DMS53 (cell line): ENCODE data around the gene MEGF10.

ENCODE experiments used
- DNase-seq: peaks from one replicate; lab custom pipeline; 2025; lab: John Stamatoyannopoulos, UW

MEGF10 gene

DNA sequence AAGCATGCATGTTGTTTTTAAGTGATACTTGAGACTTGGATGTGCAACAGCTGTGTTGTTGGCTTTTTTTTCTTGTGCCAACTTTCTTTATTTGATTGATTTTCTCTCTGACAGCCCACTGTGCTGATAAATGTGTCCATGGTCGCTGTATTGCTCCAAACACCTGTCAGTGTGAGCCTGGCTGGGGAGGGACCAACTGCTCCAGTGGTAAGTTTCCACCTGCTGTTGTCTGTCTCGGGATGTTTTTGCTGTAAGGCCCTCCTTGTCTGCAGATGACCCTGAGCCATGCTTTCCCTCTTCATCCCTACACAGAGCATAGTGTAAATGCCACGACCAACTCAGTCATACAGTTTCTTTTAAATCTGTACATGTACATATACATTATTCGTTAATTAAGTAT, 79.2 kb downstream of the MEGF10 start:
- DNase-seq, result no peak

- no peak for DNase-seq
Measured at GRCh38 chr5:127370631-127371030, 80.0 kb downstream of the MEGF10 start.

DNA sequence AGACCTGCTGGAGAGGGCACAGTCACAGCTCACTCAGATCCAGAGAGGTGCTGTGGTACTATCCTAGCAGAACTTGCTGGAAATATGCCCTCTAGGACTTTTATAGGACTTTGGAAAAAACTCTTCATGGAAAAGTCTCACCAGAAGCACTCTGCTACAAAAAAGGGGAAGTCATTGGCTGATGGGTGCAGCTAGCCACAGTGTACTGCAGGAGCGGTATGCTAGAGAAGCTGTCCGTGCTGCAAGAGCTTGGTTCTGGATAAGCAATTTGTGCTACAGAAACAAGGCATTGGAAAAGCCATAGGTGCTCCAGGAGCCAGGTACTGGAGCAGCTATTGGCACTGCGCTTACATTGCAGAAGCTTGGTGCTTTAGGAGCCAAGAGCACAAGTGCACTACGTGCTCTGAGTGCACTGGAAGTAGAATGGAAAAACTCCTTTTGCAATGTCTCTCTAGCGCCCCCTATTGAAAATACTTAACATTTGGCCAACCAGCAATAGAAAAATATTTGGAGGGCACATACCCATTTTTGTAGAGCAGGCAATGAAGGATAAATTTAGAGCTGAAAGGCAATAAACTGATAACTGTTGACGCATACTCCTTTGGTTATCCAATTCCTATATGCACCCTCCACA, 83.4 kb downstream of the MEGF10 start:
- peak; percentile 54 for DNase-seq

GRCh38 chr5:127375124-127375523, 84.5 kb downstream of the MEGF10 start:
- no peak for DNase-seq

DNA sequence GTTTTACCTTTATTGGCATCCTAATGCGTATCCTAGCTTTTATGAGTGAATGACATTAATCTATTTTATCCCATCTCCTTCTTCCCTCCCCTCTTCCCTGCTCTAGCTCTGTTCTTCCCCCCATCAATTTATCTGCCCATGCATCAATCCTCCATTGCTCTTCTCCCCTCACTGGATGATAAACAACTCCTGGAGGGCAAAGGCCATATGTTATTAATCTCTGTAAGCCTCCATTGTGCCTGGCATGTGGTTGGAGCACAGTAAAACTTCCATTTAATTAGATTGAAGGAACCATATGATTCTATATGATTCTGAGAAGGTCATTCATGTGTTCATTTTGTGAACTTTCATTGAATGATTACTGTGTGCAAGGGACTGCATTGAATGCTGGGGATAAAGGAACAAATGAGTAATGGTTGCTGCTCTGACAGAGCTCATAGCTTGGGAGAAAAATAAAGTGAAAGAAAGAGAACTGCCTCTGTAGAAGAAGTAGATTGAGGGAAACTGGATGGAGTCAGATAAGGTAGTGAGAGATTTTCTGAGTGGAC, 85.0 kb downstream of the MEGF10 start:
- DNase-seq, result no peak

DNA sequence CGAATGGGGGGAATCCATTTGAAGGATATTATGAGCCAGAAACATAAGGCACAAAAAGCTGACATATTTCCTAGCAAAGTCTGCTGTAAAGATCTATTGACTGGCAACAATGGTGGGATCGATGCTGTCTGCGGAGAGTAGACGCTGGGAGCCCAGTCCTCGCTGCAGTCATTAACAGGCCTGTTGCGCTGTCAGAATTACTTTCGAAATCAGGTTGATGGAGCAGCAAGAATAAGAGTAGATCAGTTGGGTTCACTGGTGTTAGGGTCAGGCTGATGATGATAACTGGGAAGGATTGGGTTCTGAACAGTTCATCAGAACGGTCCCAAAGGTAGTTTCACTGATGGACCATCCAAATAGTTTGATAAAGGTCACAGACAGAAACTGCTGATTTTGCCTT, 87.1 kb downstream of the MEGF10 start:
- no peak for DNase-seq

- peak; percentile 58 for DNase-seq
Measured at GRCh38 chr5:127385936-127386335, 95.3 kb downstream of the MEGF10 start.

DNA sequence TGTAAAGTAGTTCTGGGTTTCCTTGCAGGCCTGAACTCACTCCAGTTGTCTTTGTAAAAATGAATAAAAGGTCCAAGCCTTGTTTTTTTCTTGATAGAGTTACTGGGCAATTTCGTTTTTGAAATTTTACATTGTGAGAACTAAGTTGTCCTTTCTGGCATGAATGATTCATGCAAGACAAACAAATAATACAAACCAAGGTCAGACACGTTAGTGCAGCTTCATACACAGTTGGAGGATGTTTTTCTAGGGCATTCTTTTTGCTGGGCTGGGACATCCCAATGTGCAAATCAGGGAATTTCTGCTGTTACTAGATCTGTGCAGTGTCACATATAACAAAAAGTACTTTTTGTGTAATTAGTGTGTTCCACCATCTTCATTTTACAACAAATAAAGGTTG, 96.0 kb downstream of the MEGF10 start:
- DNase-seq, result peak; percentile 46

GRCh38 chr5:127389601-127390000, 99.0 kb downstream of the MEGF10 start:
- DNase-seq, result no peak

GRCh38 chr5:127392762-127393161, 102.2 kb downstream of the MEGF10 start:
- DNase-seq, result no peak

GRCh38 chr5:127396490-127397155, 106.0 kb downstream of the MEGF10 start:
- no peak for DNase-seq

DNA sequence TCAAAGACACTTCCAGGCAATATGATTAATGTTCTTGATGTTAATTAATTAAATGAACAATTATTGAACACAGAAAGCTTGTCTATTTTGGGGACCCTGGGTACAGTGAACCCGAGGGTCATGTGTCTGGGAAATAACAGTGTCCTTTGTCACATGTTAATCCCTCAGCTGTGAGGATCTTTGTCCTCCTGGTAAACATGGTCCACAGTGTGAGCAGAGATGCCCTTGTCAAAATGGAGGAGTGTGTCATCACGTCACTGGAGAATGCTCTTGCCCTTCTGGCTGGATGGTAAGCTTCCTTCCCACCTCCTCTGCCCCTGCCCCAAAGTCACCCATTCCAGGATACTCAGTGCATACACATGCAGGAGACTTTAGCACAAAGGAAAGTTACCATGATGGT, 107.9 kb downstream of the MEGF10 start:
- DNase-seq, result no peak

GRCh38 chr5:127399068-127399467, 108.5 kb downstream of the MEGF10 start:
- no peak for DNase-seq

GRCh38 chr5:127400539-127400938, 109.9 kb downstream of the MEGF10 start:
- no peak for DNase-seq

GRCh38 chr5:127400946-127401670, 110.5 kb downstream of the MEGF10 start:
- no peak for DNase-seq

GRCh38 chr5:127402361-127402760, 111.8 kb downstream of the MEGF10 start:
- no peak for DNase-seq

DNA sequence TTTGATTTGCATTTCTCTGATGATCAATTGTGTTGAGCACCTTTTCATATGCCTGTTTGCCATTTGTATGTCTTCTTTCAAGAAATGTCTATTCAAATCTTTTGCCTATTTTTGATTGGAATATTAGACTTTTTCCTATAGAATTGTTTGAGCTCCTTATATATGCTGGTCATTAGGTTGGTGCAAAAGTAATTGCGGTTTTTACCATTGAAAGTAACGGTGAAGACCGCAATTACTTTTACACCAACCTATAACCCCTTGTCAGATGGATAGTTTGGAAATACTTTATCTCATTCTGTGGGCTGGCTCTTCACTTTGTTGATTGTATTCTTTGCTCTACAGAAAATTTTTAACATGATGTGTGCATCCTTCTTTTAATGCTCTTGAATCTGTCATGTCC, 113.6 kb downstream of the MEGF10 start:
- no peak for DNase-seq

DNA sequence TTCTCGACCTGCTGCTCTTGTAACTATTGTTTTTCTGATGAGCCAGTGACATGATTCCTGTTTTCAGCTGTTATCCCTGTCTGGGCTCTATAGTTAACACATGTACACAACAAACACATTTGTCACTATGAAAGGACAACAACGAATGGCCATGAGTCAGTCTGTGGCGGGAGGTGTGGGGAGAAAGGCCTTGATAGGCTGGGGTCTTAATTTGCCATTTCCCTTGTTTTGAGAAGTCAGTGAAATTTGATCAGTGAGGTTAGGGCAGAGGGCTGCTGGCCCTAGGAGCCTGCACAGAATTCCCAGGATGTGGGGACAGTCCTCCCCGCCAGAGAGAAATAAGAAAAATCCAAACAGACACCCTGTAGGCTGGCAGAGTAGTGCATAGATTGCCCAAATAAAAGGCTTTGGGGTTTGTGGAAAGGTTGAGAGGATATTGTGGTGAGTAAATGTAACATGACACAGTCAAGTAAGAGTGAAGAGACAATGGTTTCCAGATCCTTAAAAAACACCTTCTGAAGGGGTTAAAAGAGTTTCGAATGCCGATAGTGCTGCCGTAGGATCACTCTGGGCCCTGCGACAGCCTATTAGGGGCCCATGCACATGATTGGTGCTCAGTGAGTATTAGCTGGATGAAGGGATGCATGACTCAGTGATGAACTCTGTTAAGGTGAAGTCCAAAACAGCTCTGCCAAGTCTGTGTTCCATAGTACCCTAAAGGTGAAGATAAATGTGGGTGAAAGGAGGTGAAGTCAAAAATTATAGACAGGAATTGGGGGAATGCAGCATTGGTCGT, 115.9 kb downstream of the MEGF10 start:
- no peak for DNase-seq

- DNase-seq, result no peak
Measured at GRCh38 chr5:127409246-127409917, 118.8 kb downstream of the MEGF10 start.

DNA sequence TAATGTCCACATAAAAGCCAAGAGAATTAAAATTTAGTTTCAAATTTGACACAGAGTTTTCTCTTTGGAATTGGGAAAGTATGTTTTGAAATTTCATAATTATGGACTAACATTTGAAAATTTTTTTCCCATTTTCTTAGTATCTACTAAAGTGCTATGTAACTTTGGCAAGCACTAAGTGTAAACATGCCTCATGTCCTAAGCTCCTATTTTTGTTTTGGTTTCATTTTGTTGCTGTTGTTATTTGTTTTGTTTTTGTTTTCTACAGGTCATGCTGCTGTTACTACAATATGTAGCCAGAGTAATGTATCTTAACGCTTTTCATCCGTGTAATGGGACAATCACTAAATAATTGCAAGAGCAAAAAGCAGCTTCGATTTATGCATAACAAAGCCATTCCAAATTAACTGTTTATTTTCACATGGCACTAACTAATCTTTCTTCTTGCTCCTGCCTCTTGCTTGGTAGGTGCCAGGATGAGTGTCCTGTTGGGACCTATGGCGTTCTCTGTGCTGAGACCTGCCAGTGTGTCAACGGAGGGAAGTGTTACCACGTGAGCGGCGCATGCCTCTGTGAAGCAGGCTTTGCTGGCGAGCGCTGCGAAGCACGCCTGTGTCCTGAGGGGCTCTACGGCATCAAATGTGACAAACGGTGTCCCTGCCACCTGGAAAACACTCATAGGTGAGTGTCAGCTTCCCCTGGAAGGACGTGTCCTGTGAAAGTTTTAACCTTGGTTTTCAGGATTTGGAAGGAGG, 119.5 kb downstream of the MEGF10 start:
- DNase-seq, result no peak

DNA sequence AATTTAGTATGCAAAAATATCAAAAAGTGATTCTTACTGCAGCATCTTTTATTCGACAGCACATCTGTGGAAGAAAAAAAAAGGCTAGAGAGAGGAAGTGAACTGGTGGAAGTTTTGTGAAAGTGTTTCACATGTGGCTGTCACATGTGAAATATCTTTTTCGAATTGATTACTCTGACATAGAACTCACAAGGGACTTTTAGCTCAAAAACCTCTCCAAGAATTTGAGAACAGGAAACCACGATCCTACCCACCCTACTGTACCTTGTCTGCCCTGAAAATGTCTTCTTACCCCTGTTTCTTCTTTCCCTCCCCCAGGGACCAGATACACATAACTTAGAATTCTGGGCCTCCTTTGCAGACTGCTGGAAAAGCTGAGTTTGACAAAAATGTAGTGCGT, 120.4 kb downstream of the MEGF10 start:
- no peak for DNase-seq
